ENCODE results near the gene PIGL. TPM values are rescaled to one million over a fixed set of nuclear protein-coding genes. Genes with fewer than 3 reads are reported as not detected.

Gene PIGL
- 17.5 and 17.9 TPM in 2 replicates for total RNA-seq (2012; rRNA removed)
- 25.3 and 29.5 TPM in 2 replicates for polyA plus RNA-seq (2012; rRNA removed)
- 6.8 and 10.2 TPM in 2 replicates for polyA plus RNA-seq (2012; cell fraction: cytosol; rRNA removed)
- polyA plus RNA-seq (2012; cell fraction: nucleus; rRNA removed; ENCODE audit: low replicate concordance): 205 and 279 TPM in 2 replicates
- percentile 67 among the genes with signal in this experiment for Bru-seq, nascent RNA
- BruChase-seq, experiment 1, labeled RNA remaining after a 6-hour chase: percentile 81 among the genes with signal in this experiment
- percentile 66 among the genes with signal in this experiment for BruChase-seq, experiment 2, labeled RNA remaining after a 2-hour chase
- long read RNA-seq, partial matches to known transcripts: 1 of 11 reads
- long read RNA-seq, other reads (novel, unspliced or antisense): 5 of 11 reads

GRCh38 chr17:16217002-16217635 is at the start of gene PIGL:
Gene PIGL, plus strand, starts transcription at chr17:16217210. Its CDS starts 17 bp downstream, at chr17:16217227.
- Histone ChIP-seq H4K8ac (ENCODE audit: low read depth in 2 of 2, low read length in 2 of 2) (peak within 1 kb of the TSS; percentile 98 to 100), H3K9me3 (ENCODE audit: control insufficient read depth, insufficient read depth, low read length) (no peaks in the 10 kb centered on the region), H3K27me3 (ENCODE audit: control insufficient read depth, insufficient read depth, low read length) (no peaks in the 10 kb centered on the region), H3K4me2 (ENCODE audit: low read depth, low read length) (peak within 1 kb of the TSS; percentile 90), H2AFZ (replicated peaks; ENCODE audit: low read length, poor library complexity) (peak within 1 kb of the TSS; percentile 99), H3K9me1 (ENCODE audit: insufficient read depth, low read length) (0 out of 2 replicates have a peak, but pooled peaks cover 3% of the 10 kb centered on the region), H3K18ac (ENCODE audit: low read depth, low read length) (peak within 1 kb of the TSS; percentile 52), H2AK9ac (replicated peaks; ENCODE audit: low read depth, low read length, poor library complexity) (peak within 1 kb of the TSS; percentile 99), H2BK5ac (ENCODE audit: low read depth, low read length, poor library complexity, severe bottlenecking) (peak within 1 kb of the TSS; percentile 96), H2BK20ac (ENCODE audit: low read depth, low read length) (peak within 1 kb of the TSS; percentile 22; the same call in 1 of the 2 replicates), H2BK15ac (ENCODE audit: low read depth, low read length) (peak within 1 kb of the TSS; percentile 48; the same call in 2 of the 3 replicates), H3K9ac (ENCODE audit: low read depth, low read length) (peak within 1 kb of the TSS; percentile 85), H4K20me1 (ENCODE audit: insufficient read depth, low read length) (peaks cover 22% of the 10 kb centered on the region), H3K27ac (ENCODE audit: insufficient read depth, low read length) (peak within 1 kb of the TSS; percentile 87), H3K4me3 (ENCODE audit: insufficient read depth, low read depth, low read length) (peak within 1 kb of the TSS; percentile 89), H4K91ac (ENCODE audit: insufficient read depth, low read depth, low read length) (peak within 1 kb of the TSS; percentile 96), H2AK5ac (ENCODE audit: low read depth, low read length) (peak within 1 kb of the TSS; percentile 99), H3K4ac (ENCODE audit: low read depth, low read length) (peak within 1 kb of the TSS; percentile 99), H3K14ac (replicated peaks; ENCODE audit: low read depth, low read length) (peak within 1 kb of the TSS; percentile 95), H4K5ac (ENCODE audit: low read depth, low read length) (peak within 1 kb of the TSS; percentile 94), H3K79me1 (ENCODE audit: low read depth in 1 of 2, low read length in 2 of 2) (peaks cover 13 to 33% of the 10 kb centered on the region in 2 experiments; a peak in 3 of 4 replicates), H2BK120ac (ENCODE audit: low read depth, low read length) (peak within 1 kb of the TSS; percentile 76), H3K56ac (ENCODE audit: extremely low read depth, insufficient read depth, low read length) (peak within 1 kb of the TSS; percentile 54), H3K23ac (ENCODE audit: low read depth, low read length) (peak within 1 kb of the TSS; percentile 92), H3K4me1 (ENCODE audit: control insufficient read depth, insufficient read depth, low read length) (peaks cover 6% of the 10 kb centered on the region), H3K36me3 (ENCODE audit: control insufficient read depth, insufficient read depth, low read length) (no peaks in the 10 kb centered on the region)
- ATAC-seq (ENCODE audit: low read depth) (peak; percentile 57), DNase-seq (peak; percentile 95)
- dilution Hi-C loops (cut with HindIII; ENCODE audit: low sequenced_read_pairs, unreplicated experiment) (no loop called here), in situ Hi-C loops (cut with MboI; ENCODE audit: low sequenced_read_pairs) (no loop called here), intact Hi-C loops (cut with micrococcal nuclease) (loop anchor here (5.0 kb wide), 1 partner anchor 135 kb away; the partner anchor contains the start of gene CENPV)
- 2% methylated on average over 15 of the region's 29 CpGs; no CpG with 5 or more reads in 1 of the 2 experiments for WGBS, 2 experiments (ENCODE audit: extremely low coverage in 2 of 2, insufficient read length in 1 of 2)
- ChIA-PET POLR2A (ENCODE audit: unreplicated experiment) (interaction anchor here (0.5 kb wide), 1 partner anchor 44 kb away, joined by 4 read pairs; no protein-coding TSS in a partner anchor), CTCF (interaction anchor here (1.8 kb wide), 1 partner anchor 88 kb away, joined by 5 read pairs; no protein-coding TSS in a partner anchor)
- no TSS peak for BruUV-seq (replicated peaks)
- TF ChIP-seq SMC3 (IDR thresholded peaks at IDR 0.05; ENCODE audit: low read depth, low read length) (no peak), NFE2L2 (IDR thresholded peaks at IDR 0.05; ENCODE audit: low read depth, low read length) (no peak), CTCF (conservative IDR thresholded peaks at IDR 0.05; ENCODE audit: low read depth, low read length) (no peak), BHLHE40 (IDR thresholded peaks at IDR 0.05; ENCODE audit: low read depth, low read length) (no peak), POLR2A (IDR thresholded peaks at IDR 0.05; ENCODE audit: low read depth, low read length) (peak; percentile 81), MAZ (IDR thresholded peaks at IDR 0.05; ENCODE audit: borderline replicate concordance, low read depth, low read length) (no peak; the same call in 1 of the 2 replicates), MAFK (IDR thresholded peaks at IDR 0.05; ENCODE audit: low read depth, low read length) (no peak), RAD21 (IDR thresholded peaks at IDR 0.05; ENCODE audit: low read length) (peak; percentile 29), MXI1 (IDR thresholded peaks at IDR 0.05; ENCODE audit: borderline replicate concordance, low read depth, low read length) (peak; percentile 85), USF2 (IDR thresholded peaks at IDR 0.05; ENCODE audit: low read depth, low read length) (no peak), RCOR1 (IDR thresholded peaks at IDR 0.05; ENCODE audit: insufficient replicate concordance, low read length) (peak; percentile 68), RFX5 (IDR thresholded peaks at IDR 0.05; ENCODE audit: low read depth, low read length) (no peak), CEBPB (IDR thresholded peaks at IDR 0.05; ENCODE audit: low read depth, low read length) (no peak)
